ENCODE data around the gene CLCN7.

The CLCN7 gene

DNA sequence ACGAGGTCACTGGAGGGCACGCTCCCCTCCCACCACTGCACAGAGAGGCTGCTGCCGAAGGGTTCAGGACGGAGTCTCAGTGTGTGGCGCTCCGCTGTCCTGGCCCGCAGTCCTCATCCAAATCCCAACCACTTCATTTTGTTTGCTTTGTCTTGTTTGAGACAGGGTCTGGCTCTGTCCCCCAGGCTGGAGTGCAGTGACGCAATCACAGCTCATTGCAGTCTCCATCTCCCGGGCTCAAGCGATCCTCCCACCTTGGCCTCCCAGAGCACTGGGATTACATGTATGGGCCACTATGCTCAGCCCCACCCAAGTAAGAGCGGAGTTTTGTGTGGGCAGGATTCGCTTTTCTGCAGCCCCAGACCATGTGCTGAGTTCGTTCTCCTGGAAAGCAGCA lies 73.1 kb downstream of the CLCN7 start:
- DNase-seq (ENCODE audit: low read depth in 2 of 2), result no peak

DNA sequence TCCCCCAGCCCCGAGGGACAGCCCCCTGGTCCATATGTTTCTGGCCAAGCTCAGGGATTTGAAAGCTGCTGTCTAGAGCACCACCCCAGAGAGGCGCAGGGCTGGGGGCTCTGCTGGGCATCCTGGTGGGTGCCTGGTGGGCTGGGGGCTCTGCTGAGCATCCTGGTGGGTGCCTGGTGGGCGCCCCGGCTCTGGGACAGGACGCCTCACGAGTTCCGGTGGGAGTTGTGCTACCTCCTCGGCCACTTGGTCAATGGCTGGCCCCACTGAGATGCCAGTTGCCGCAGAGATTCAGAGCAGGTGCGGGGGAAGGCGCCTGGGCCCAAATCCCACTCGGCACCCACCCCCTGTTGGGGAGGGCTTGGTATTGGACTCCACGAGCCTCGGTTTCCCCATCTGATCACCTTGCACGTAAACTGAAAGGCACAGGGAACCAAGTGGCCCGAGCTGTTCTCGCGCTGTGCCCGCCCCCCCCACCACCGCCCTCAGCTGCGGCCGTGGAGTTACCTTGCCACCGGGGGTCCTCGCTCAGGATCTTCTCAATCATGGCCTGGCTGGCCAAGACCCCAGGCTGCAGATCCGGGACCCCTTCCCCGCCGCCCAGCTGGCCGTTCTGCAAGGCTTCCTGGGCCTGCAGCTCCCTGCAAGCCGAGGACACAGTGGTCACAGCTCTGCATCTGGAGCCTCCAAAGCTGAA lies 73.6 kb downstream of the CLCN7 start:
- no peak for DNase-seq (ENCODE audit: low read depth in 2 of 2)

DNA sequence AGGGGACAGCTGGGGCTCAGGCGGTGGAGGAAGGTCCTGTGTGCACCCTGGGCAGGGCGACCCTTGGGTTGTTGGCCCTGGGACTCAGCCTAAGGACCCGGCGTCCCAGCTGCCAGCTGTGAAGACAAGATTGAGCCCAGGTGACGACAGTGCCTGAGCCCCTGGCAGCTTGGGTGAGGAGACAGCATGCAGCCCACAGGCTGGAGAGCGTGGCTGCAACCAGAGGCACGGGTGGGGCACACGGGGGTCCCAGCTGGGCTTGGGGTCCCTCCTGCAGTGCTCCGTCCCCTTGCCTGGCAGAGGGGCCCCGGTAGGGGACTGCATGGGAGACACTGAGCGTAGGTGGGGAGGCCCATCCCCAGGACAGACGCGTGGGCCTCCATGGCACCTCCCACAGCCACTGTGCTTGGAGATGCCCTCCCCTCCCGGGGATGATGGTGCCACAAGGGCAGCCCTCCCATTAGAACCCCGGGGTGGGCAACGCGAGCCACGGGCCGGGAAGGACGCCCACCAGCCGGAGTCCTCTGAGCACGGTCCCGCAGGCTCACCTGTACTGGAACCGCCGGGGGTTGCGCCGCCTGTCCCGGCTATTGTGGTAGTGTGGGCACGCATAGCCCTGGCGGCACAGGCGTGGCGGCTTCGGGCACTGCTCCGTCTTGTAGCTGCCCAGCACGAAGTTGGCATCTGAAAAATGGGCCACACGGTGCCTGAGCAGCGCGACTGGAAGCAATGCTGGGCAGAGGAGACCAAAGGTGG lies 75.8 kb downstream of the CLCN7 start:
- no peak for DNase-seq (ENCODE audit: low read depth in 2 of 2)

DNA sequence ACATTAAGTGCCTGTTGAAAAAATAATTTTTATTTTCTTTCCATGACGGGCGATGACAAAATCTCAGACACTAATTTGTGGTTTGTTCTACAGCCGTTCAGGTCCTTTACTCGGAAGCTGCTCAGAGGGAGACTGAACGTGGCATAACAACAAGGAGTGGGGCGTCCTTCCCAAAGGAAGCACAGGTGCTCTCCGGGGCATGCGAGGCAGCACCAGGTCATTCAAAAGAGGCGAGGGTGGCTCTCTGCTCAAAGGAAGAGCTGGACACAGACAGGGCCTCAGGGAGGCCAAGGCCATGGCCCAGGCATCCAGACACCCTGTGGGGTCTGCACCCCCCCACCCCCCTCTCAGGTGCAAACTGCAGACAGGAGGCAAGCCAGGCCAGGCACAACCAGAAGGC lies 76.5 kb downstream of the CLCN7 start:
- DNase-seq (ENCODE audit: low read depth in 2 of 2), result no peak

DNA sequence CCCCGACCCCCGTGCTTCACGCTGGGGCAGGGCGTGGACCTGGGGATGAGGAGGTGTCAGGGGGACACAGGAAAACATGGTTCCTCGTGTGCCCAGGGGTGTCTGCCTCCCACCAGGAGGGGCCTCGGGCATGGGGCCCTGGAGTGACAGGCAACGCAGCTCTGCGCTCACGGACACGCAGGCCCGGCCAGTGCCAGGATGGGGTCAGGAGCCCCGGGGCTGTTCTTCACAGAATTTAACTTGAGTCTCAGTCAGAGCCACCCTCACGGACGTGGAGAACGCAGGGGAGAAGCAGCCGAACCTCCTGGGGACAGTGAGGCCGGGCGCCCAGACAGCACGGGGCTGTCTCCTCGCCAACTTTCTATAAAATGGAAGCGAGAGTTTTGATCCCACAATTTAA lies 77.0 kb downstream of the CLCN7 start:
- no peak for DNase-seq (ENCODE audit: low read depth in 2 of 2)

DNA sequence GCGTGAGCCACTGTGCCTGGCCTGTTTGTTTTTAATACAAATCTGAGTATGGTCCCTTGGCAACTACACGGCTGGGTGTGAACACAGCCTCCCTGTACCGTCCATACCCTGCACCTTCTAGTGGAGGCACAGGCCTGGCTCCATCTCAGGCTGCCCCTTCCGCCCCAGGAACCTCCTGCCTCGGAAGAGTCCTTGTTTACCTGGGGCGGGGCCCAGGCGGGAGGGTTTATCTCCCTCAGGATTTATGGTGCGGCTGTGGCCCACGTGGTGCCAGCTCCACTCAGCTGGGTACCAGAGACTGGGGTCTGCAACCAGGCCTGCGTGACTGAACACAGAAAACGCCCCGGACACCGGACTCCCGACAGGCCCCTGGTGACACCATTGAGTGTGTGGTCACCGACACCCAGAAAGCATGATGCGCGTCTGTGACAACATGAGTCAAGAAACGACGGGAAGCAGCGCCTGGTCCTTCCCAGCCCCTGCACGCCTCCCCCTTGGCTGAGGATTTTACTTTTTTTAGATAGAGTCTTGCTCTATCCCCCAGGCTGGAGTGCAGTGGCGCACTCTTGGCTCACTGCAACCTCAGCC lies 79.3 kb downstream of the CLCN7 start:
- no peak for DNase-seq (ENCODE audit: low read depth in 2 of 2)
